Liver (tissue), 3 donors: ENCODE results near the gene FLT1.

Experiments used
- EGR1 ChIP-seq, 2 donors: IDR thresholded peaks; 2 replicates each; pipeline ENCODE4 v1.6.1; 2016 to 2018; ENCODE audit warnings: antibody characterized with exemption in 2 of 2, low read depth in 2 of 2
- FOXA1 ChIP-seq: IDR thresholded peaks from 2 replicates; pipeline ENCODE4 v1.6.1; 2016; ENCODE audit warnings: antibody characterized with exemption
- HNF4G ChIP-seq: IDR thresholded peaks from 2 replicates; pipeline ENCODE4 v1.6.1; 2016; ENCODE audit warnings: antibody characterized with exemption
- JUND ChIP-seq, 2 donors: IDR thresholded peaks; 2 replicates each; pipeline ENCODE4 v1.6.1; 2016; ENCODE audit warnings: antibody characterized with exemption in 2 of 2
- RXRA ChIP-seq, 2 donors: IDR thresholded peaks; 2 replicates each; pipeline ENCODE4 v1.6.1; 2017 to 2018; ENCODE audit warnings: antibody characterized with exemption in 2 of 2, mild to moderate bottlenecking in 1 of 2
- SP1 ChIP-seq: IDR thresholded peaks from 2 replicates; pipeline ENCODE4 v1.6.1; 2018; ENCODE audit warnings: antibody characterized with exemption, mild to moderate bottlenecking
- TAF1 ChIP-seq: conservative IDR thresholded peaks from 2 replicates; pipeline ENCODE4 v1.6.1; 2016; ENCODE audit warnings: antibody characterized with exemption, mild to moderate bottlenecking
- YY1 ChIP-seq: IDR thresholded peaks from 2 replicates; pipeline ENCODE4 v1.6.1; 2016; ENCODE audit warnings: antibody characterized with exemption, mild to moderate bottlenecking
- TF ChIP-seq, protein P1 (sequence below): fragments of 150-350 bp; IDR thresholded peaks from 2 replicates; pipeline ENCODE4 v1.5.1; 2017; ENCODE audit warnings: improper control_type of control experiment, low read depth, low read length; ENCODE audit not compliant: missing input control
- TF ChIP-seq, protein P2 (sequence below): IDR thresholded peaks from 2 replicates; pipeline ENCODE4 v1.6.1; 2016; ENCODE audit warnings: antibody characterized with exemption
- TF ChIP-seq, protein P3 (sequence below): IDR thresholded peaks from 2 replicates; pipeline ENCODE4 v1.6.1; 2016; ENCODE audit warnings: antibody characterized with exemption, mild to moderate bottlenecking
- donor health status: healthy.
- donor health status: healthy.

GRCh38 chr13:28402057-28402381 lies 92.9 kb downstream of the FLT1 start:
- TF ChIP-seq, protein P1, sequence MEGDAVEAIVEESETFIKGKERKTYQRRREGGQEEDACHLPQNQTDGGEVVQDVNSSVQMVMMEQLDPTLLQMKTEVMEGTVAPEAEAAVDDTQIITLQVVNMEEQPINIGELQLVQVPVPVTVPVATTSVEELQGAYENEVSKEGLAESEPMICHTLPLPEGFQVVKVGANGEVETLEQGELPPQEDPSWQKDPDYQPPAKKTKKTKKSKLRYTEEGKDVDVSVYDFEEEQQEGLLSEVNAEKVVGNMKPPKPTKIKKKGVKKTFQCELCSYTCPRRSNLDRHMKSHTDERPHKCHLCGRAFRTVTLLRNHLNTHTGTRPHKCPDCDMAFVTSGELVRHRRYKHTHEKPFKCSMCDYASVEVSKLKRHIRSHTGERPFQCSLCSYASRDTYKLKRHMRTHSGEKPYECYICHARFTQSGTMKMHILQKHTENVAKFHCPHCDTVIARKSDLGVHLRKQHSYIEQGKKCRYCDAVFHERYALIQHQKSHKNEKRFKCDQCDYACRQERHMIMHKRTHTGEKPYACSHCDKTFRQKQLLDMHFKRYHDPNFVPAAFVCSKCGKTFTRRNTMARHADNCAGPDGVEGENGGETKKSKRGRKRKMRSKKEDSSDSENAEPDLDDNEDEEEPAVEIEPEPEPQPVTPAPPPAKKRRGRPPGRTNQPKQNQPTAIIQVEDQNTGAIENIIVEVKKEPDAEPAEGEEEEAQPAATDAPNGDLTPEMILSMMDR, result no peak
- TF ChIP-seq SP1 (no peak), YY1 (no peak), EGR1 (IDR thresholded peaks at IDR 0.05; ENCODE audit: low read depth in 2 of 2) (no peak), RXRA (IDR thresholded peaks at IDR 0.05) (no peak), JUND (IDR thresholded peaks at IDR 0.05) (peak; percentile 40 to 53), TAF1 (no peak), FOXA1 (no peak), HNF4G (no peak)
- TF ChIP-seq, protein P2, sequence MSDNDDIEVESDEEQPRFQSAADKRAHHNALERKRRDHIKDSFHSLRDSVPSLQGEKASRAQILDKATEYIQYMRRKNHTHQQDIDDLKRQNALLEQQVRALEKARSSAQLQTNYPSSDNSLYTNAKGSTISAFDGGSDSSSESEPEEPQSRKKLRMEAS, result no peak
- TF ChIP-seq, protein P3, sequence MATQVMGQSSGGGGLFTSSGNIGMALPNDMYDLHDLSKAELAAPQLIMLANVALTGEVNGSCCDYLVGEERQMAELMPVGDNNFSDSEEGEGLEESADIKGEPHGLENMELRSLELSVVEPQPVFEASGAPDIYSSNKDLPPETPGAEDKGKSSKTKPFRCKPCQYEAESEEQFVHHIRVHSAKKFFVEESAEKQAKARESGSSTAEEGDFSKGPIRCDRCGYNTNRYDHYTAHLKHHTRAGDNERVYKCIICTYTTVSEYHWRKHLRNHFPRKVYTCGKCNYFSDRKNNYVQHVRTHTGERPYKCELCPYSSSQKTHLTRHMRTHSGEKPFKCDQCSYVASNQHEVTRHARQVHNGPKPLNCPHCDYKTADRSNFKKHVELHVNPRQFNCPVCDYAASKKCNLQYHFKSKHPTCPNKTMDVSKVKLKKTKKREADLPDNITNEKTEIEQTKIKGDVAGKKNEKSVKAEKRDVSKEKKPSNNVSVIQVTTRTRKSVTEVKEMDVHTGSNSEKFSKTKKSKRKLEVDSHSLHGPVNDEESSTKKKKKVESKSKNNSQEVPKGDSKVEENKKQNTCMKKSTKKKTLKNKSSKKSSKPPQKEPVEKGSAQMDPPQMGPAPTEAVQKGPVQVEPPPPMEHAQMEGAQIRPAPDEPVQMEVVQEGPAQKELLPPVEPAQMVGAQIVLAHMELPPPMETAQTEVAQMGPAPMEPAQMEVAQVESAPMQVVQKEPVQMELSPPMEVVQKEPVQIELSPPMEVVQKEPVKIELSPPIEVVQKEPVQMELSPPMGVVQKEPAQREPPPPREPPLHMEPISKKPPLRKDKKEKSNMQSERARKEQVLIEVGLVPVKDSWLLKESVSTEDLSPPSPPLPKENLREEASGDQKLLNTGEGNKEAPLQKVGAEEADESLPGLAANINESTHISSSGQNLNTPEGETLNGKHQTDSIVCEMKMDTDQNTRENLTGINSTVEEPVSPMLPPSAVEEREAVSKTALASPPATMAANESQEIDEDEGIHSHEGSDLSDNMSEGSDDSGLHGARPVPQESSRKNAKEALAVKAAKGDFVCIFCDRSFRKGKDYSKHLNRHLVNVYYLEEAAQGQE, result no peak
